ENCODE results near the gene APPBP2.

The APPBP2 gene

DNA sequence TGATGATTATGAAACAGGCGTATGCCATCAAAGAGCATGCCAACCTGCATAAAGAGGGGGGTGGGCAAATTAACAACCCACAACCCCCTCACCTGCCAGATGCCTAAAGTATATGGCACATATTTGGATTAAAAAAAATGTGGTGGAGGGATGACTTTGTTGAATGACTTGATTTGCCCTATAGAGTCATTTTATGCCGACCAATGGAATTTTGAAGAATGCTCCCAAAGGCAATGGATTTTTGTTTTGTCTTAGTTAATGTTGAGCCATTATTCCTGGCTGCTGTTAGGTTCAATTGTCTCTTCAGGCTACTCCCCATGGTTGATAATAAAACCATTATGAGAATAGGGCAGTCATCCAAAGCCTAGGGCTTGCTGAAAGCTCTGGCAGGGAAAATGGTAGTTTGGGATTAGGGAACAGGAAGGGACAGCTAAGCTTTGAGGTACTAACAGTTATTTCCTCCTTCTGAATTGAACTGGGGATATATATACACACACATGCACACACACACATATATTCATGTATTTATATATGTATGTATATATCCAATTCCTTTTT lies 109.6 kb downstream of the APPBP2 start:
- no peak for DNase-seq (ENCODE audit: low read depth)
- no peak overlapping the region for H3K4me3 ChIP-seq (ENCODE audit: low read depth, low read length)
- TF ChIP-seq, protein P1, sequence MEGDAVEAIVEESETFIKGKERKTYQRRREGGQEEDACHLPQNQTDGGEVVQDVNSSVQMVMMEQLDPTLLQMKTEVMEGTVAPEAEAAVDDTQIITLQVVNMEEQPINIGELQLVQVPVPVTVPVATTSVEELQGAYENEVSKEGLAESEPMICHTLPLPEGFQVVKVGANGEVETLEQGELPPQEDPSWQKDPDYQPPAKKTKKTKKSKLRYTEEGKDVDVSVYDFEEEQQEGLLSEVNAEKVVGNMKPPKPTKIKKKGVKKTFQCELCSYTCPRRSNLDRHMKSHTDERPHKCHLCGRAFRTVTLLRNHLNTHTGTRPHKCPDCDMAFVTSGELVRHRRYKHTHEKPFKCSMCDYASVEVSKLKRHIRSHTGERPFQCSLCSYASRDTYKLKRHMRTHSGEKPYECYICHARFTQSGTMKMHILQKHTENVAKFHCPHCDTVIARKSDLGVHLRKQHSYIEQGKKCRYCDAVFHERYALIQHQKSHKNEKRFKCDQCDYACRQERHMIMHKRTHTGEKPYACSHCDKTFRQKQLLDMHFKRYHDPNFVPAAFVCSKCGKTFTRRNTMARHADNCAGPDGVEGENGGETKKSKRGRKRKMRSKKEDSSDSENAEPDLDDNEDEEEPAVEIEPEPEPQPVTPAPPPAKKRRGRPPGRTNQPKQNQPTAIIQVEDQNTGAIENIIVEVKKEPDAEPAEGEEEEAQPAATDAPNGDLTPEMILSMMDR (IDR thresholded peaks at IDR 0.05; ENCODE audit: insufficient read depth, low read depth, low read length, missing control alignments), result no peak

DNA sequence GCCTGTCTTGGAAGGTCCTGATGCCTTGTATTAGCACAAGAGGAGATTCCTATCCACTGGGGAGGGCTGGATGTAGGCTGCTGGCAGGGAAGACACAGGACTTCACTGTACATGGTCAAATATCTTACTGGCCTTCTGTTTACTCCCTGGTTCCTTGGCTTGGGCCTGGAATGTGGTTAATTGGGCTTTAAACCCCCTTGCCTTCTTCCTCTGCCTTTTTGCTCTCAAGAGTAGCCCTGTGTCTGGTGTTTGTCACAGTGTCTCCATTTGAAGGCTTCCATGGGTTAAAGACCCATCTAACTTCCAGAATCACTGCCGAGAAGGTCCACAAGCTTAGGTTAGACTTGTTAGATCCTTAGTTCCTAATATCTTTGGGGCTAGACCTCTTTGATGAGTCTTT lies 110.9 kb downstream of the APPBP2 start:
- TF ChIP-seq, protein P1 (IDR thresholded peaks at IDR 0.05; ENCODE audit: insufficient read depth, low read depth, low read length, missing control alignments), result no peak
- DNase-seq (ENCODE audit: low read depth), result no peak
- H3K4me3 ChIP-seq (ENCODE audit: low read depth, low read length), result no peak overlapping the region

DNA sequence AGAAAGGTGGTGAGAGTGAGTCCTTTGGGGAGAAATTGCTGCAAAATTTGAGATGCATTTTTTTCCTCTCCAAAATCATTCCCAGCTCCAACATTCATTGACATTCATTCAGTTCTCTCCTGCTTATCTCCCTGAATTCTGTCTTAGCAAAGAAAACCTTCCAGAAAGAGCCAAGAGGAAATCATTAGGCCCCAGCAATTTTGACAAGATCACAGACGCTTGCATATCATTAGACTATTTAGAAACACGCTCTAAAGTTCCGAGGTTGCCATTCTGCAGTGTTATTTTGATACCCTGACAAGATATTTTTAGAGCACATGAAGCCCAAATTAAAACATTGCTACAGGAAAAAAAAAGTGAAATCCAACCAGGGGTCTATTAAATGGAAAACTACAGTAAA lies 113.3 kb downstream of the APPBP2 start:
- TF ChIP-seq, protein P1 (IDR thresholded peaks at IDR 0.05; ENCODE audit: insufficient read depth, low read depth, low read length, missing control alignments), result no peak
- no peak overlapping the region for H3K4me3 ChIP-seq (ENCODE audit: low read depth, low read length)
- no peak for DNase-seq (ENCODE audit: low read depth)

DNA sequence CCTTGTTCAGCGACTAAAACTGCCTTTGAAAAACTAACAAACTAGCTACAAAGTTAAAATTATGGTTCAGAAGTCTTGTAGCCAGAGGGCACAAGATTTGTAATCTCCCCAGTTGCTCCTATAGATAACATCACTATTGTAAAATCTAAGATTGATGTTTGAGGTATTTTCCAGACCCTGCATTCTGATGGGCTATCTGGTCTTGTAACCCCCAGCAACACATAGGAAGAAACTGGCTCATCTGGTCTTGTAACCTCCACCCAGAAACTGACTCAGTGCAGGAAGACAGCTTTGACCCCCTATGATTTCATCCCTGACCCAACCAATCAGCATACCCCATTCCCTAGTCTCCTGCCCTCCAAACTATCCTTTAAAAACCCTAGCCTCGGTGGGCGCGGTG lies 116.0 kb downstream of the APPBP2 start:
- TF ChIP-seq, protein P1 (IDR thresholded peaks at IDR 0.05; ENCODE audit: insufficient read depth, low read depth, low read length, missing control alignments), result no peak
- DNase-seq (ENCODE audit: low read depth), result no peak
- H3K4me3 ChIP-seq (ENCODE audit: low read depth, low read length), result no peak overlapping the region

DNA sequence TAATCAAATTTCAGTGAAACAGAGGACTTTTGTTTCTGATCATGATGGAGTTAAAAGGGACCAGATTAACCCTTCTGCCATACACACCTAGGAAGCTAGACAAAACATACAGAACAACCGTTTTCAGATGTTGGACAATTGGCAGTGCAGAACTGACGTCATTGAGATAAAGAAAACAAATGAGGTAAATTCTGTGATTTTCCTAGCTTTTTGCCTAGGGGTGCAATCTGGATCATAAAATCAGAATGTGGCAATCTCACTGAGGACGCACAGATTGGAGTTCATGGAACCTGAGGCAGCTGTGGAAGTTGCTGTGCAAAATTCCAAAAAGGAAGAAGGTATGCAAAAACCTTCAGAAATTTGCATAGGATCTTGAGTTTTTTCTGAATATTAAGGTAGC lies 119.2 kb downstream of the APPBP2 start:
- no peak for DNase-seq (ENCODE audit: low read depth)
- no peak overlapping the region for H3K4me3 ChIP-seq (ENCODE audit: low read depth, low read length)
- TF ChIP-seq, protein P1 (IDR thresholded peaks at IDR 0.05; ENCODE audit: insufficient read depth, low read depth, low read length, missing control alignments), result no peak

DNA sequence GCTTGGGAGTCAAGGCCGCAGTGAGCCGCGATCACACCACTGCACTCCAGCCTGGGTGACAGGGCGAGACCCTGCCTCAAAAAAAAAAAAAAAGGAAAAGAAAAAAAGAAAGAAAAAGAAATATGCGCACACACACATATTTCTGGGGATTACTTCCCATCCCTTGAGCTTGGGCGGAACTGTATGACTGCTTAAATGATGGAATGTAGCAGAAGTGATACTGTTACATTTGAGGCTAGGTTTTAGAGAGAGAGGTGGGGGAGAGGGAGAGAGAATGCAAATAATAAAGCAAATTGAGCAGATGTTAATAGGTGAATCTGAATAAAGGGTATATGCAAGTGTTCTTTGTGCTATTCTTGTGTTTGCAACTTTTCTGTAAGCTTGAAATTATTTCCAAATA lies 122.1 kb downstream of the APPBP2 start:
- no peak overlapping the region for H3K4me3 ChIP-seq (ENCODE audit: low read depth, low read length)
- DNase-seq (ENCODE audit: low read depth), result no peak
- TF ChIP-seq, protein P1 (IDR thresholded peaks at IDR 0.05; ENCODE audit: insufficient read depth, low read depth, low read length, missing control alignments), result no peak

DNA sequence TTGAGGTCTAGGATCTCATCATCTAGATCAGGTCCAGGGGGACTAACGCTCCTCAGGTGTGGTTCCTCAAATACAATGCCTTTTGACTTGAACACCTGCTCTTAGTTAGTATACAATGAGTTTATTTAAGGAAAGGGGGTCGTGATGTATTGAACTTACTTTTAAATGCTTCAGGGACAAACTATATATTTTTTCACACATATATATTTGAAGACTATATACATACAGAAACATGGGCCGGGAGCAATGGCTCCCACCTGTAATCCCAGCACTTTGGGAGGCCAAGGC lies 122.6 kb downstream of the APPBP2 start:
- no peak overlapping the region for H3K4me3 ChIP-seq (ENCODE audit: low read depth, low read length)
- no peak for DNase-seq (ENCODE audit: low read depth)
- TF ChIP-seq, protein P1 (IDR thresholded peaks at IDR 0.05; ENCODE audit: insufficient read depth, low read depth, low read length, missing control alignments), result no peak

All from GM12865 (cell line).